ENCODE results near the gene KXD1. TPM values are rescaled to one million over a fixed set of nuclear protein-coding genes. Genes with fewer than 3 reads are reported as not detected.

Gene KXD1
- total RNA-seq, 1 donor from 2014 or later, result 131 TPM

DNA sequence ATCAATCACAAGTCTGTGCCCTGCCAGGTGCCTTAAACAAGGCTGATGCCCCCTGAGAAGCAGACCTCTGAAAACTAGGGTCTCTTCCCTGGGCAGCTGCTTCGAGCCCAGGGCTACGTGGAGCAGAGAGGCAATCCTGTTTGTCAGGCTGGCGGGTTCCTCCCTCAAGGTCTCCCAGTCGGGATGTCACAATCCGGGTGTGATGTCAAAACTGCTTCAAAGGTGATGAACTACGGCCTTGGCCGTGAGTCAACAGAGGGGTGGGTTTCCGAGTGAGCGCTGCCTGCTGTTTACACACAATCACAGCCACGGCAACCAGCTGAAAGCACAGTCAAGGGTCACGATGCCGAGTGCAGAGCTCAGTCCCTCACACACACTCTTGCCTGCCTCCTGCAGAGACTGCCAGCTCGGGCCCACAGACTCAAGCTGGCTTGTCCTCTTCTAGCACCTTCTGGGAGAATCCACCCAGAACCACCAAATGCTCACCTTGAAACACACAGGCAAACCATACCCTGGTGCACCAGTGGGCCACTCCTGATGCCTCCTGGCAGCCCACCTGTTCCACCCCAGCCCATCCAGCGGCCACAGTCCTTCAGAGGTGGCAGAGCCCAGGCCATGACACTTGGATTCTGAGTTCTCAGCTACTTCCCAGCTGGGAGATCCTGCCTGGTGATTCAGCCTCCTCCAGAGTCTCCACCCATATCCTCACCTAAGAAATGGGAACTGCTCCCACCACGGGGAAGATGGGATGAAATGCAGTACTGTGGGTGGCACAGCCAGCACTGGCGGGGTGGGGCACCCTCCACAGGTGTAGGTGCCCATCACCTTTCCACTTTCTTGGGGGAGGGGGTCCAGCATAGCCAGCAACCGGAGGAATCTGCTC, 42.6 kb upstream of the KXD1 start:
- no peaks in the 10 kb centered on the region for H3K36me3 ChIP-seq

DNA sequence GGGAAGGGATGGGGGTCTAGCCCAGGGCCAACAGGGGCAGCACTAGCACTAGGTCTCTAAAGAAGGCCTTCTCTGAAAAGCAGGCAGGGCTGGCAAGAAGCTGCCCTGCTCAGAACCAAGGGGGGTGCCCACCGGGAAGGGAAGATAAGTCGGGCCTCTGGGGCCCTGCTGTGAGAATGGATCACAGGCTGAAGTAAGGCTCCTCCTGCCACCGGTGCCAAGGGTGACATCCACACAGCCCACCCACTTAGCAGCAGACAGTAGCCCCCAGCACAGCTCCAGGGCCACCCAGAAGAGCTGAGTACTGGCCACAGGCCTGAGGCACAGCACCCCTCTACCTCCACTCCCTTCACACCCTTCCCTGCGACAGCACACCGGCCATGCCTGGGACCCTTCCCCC, 41.7 kb upstream of the KXD1 start:
- no peak overlapping the region for H3K4me3 ChIP-seq
- no peaks in the 10 kb centered on the region for H3K27me3 ChIP-seq
- peak overlapping the region; percentile 77 for H3K27ac ChIP-seq
- intact Hi-C loops (cut with DNase I), result loop anchor here (10.0 kb wide), 1 partner anchor 51 kb away; no protein-coding TSS in a partner anchor
- no peak for DNase-seq (ENCODE audit: extremely low spot score in 2 of 2)
- peaks cover 91% of the 10 kb centered on the region for H3K4me1 ChIP-seq
- no peaks in the 10 kb centered on the region for H3K9me3 ChIP-seq
- H3K36me3 ChIP-seq, result no peaks in the 10 kb centered on the region
- no peak for TF ChIP-seq CTCF (IDR thresholded peaks at IDR 0.05)
- no peak for TF ChIP-seq POLR2AphosphoS5 (IDR thresholded peaks at IDR 0.05; ENCODE audit: insufficient read depth in 1 of 2, low read depth in 1 of 2)
- TF ChIP-seq POLR2A (IDR thresholded peaks at IDR 0.05), result no peak

More for the DNA sequence above, 42.6 kb upstream of the KXD1 start:
- no peaks in the 10 kb centered on the region for H3K9me3 ChIP-seq
- no peaks in the 10 kb centered on the region for H3K27me3 ChIP-seq
- DNase-seq (ENCODE audit: extremely low spot score in 2 of 2), result no peak
- peaks cover 96% of the 10 kb centered on the region for H3K4me1 ChIP-seq
- intact Hi-C loops (cut with DNase I), result loop anchor here (5.0 to 10.0 kb wide), 2 partner anchors 50 to 1423 kb away; no protein-coding TSS in a partner anchor
- H3K27ac ChIP-seq, result peak overlapping the region; percentile 77
- TF ChIP-seq CTCF (IDR thresholded peaks at IDR 0.05) (no peak), POLR2AphosphoS5 (IDR thresholded peaks at IDR 0.05; ENCODE audit: insufficient read depth in 1 of 2, low read depth in 1 of 2) (peak in 1 of 2 donors; percentile 62)
- no peak overlapping the region for H3K4me3 ChIP-seq

DNA sequence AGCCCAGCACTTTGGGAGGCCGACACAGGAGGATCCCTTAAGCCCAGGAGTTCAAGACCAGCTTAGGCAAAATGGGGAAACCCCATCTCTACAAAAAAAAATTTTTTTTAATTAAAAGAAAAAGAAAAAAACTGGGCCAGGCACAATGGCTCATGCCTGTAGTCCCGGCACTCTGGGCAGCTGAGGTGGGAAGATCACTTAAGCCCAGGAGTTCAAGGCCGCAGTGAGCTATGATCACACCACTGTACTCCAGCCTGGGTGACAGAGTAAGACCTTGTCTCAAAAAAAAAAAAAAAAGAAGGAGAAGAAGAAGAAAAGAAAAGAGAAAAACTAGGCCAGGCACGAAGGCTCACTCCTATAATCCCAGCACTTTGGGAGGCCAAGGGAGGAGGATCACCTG, 40.1 kb upstream of the KXD1 start:
- no peak overlapping the region for H3K4me3 ChIP-seq
- H3K4me1 ChIP-seq, result peaks cover 78% of the 10 kb centered on the region
- intact Hi-C loops (cut with DNase I), result loop anchor here (10.0 kb wide), 1 partner anchor 53 kb away; no protein-coding TSS in a partner anchor
- H3K27ac ChIP-seq, result peak overlapping the region; percentile 11
- H3K9me3 ChIP-seq, result no peaks in the 10 kb centered on the region
- DNase-seq (ENCODE audit: extremely low spot score in 2 of 2), result no peak
- TF ChIP-seq POLR2AphosphoS5 (IDR thresholded peaks at IDR 0.05; ENCODE audit: insufficient read depth in 1 of 2, low read depth in 1 of 2) (no peak), CTCF (IDR thresholded peaks at IDR 0.05) (no peak), POLR2A (IDR thresholded peaks at IDR 0.05) (no peak)
- no peaks in the 10 kb centered on the region for H3K27me3 ChIP-seq
- no peaks in the 10 kb centered on the region for H3K36me3 ChIP-seq

DNA sequence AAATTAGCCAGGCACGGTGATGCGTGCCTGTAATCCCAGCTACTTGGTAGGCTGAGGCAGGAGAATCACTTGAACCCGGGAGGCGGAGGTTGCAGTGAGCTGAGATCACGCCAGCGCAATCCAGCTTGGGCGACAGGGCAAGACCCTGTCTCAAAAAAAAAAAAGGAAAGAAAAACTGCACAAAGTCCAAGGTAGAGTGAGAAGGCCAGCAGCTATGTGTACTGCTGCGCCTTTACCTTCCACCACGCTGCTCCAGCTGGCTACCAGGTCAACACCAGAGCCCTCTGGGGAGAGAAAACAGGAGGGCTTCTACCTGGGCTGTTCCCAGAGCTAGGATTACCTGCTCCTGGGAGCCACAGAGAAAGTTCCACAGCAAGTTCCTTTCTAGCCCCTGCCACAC, 39.0 kb upstream of the KXD1 start:
- Histone ChIP-seq H3K27ac (peak overlapping the region; percentile 99), H3K4me3 (no peak overlapping the region), H3K4me1 (peaks cover 71% of the 10 kb centered on the region), H3K9me3 (no peaks in the 10 kb centered on the region), H3K27me3 (no peaks in the 10 kb centered on the region), H3K36me3 (no peaks in the 10 kb centered on the region)
- no peak for DNase-seq (ENCODE audit: extremely low spot score in 2 of 2)
- intact Hi-C loops (cut with DNase I), result loop anchor here (10.0 kb wide), 1 partner anchor 54 kb away; no protein-coding TSS in a partner anchor
- no peak for TF ChIP-seq POLR2AphosphoS5 (IDR thresholded peaks at IDR 0.05; ENCODE audit: insufficient read depth in 1 of 2, low read depth in 1 of 2)

GRCh38 chr19:18519962-18520847, 37.5 kb upstream of the KXD1 start:
- TF ChIP-seq CTCF (IDR thresholded peaks at IDR 0.05), result peak in 1 of 3 experiments; percentile 47
- TF ChIP-seq POLR2AphosphoS5 (IDR thresholded peaks at IDR 0.05; ENCODE audit: insufficient read depth in 1 of 2, low read depth in 1 of 2), result peak; percentile 55 to 69
- no peak for TF ChIP-seq POLR2A (IDR thresholded peaks at IDR 0.05)
- peak in 1 of 2 donors; percentile 96 for DNase-seq (ENCODE audit: extremely low spot score in 2 of 2)
- peak overlapping the region; percentile 95 to 100 for H3K4me3 ChIP-seq
- H3K27me3 ChIP-seq, result no peaks in the 10 kb centered on the region
- H3K4me1 ChIP-seq, result peaks cover 56% of the 10 kb centered on the region
- H3K9me3 ChIP-seq, result no peaks in the 10 kb centered on the region
- no peaks in the 10 kb centered on the region for H3K36me3 ChIP-seq
- intact Hi-C loops (cut with DNase I), result loop anchor here (5.0 to 10.0 kb wide), 2 partner anchors 37 to 55 kb away; partner anchors contain the start of gene KXD1
- H3K27ac ChIP-seq, result peak overlapping the region; percentile 99

Measured in vagina (tissue), 2 donors.